Ascending aorta (tissue), 2 donors: ENCODE results near the gene PTPRN2. TPM values are rescaled to one million over a fixed set of nuclear protein-coding genes. Genes with fewer than 3 reads are reported as not detected.
A peak's percentile ranks its signal among the peaks of the same experiment; 100 is the strongest.

Source experiments
- DNase-seq, 2 donors: peaks; one replicate each; pipeline ENCODE4 v3.0.0-alpha.2; 2019; ENCODE audit warnings: low spot score in 2 of 2
- H3K27ac ChIP-seq, 2 donors: fragments of 200-600 bp; sonication (generic); one replicate each; pipeline ENCODE4 v1.5.1; 2016 to 2017; ENCODE audit warnings: mild to moderate bottlenecking in 1 of 2
- H3K27me3 ChIP-seq: fragments of 200-600 bp; sonication (generic); one replicate; pipeline ENCODE4 v1.5.1; 2017
- H3K36me3 ChIP-seq, 2 donors: fragments of 200-600 bp; sonication (generic); one replicate each; pipeline ENCODE4 v1.5.1; 2016
- H3K4me1 ChIP-seq, 2 donors: fragments of 200-600 bp; sonication (generic); one replicate each; pipeline ENCODE4 v1.5.1; 2016 to 2017; ENCODE audit warnings: mild to moderate bottlenecking in 1 of 2
- H3K4me3 ChIP-seq, 2 donors: fragments of 200-600 bp; sonication (generic); one replicate each; pipeline ENCODE4 v1.5.1; 2016 to 2017; ENCODE audit warnings: mild to moderate bottlenecking in 1 of 2
- H3K9me3 ChIP-seq, 2 donors: fragments of 200-600 bp; sonication (generic); one replicate each; pipeline ENCODE4 v1.5.1; 2016
- intact Hi-C: fragments of 100-400 bp; cut with DNase I; formaldehyde crosslinking; loops from one replicate; pipeline ENCODE4 v1.15.1; 2023
- total RNA-seq: library from RNA; depleted of rRNA; stranded (reverse); fragments of >200 nt; gene quantifications from one replicate; pipeline ENCODE4 v1.1.0, GENCODE V29; 2016
- TF ChIP-seq, protein P1 (sequence below), 3 experiments: fragments of 200-600 bp in 2 of 3; fragments of 450-650 bp in 1 of 3; sonication (generic) in 2 of 3; IDR thresholded peaks; one replicate each; pipeline ENCODE4 v1.5.1; 2016 to 2019; ENCODE audit warnings: antibody characterized with exemption in 3 of 3, mild to moderate bottlenecking in 1 of 3, moderate library complexity in 1 of 3

Gene PTPRN2
- total RNA-seq, 1 donor from 2014 or later, result 7.3 TPM

DNA sequence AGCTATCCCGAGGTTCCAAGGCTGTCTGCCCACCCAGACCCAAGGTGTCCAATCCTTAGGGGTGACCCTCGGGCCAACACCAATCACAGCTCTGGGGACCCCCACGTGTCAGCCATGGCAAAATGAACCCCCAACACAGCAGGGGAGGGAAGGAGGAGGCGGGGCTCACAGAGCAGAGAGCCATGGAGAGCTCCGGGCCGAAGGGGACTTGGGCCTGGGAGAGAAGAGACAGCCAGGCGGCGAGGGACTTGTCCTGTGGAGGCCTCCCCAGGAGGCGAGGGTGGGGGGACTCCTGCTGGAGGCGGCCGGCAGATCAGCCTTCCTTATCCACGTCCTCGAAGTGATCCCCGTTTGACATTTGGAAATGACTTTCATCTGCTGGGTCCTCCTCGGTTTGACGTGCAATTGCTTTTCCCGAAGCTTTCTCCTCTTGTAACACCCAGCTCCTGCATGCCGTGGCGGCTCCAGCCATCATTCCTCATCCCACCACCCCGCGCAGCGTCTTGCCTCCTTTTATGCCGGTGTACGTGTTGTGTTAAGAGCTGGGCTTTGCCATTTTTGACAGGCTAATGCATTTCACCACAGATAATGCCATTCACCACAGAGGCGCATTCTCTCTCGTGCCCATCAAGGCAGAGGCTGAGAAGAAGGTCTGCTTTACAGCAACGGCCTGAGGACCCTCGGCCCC is 913.5 kb downstream of the PTPRN2 start:
- Histone ChIP-seq H3K4me1 (no peaks in the 10 kb centered on the region), H3K9me3 (no peaks in the 10 kb centered on the region), H3K27ac (no peak overlapping the region), H3K36me3 (no peaks in the 10 kb centered on the region), H3K27me3 (no peaks in the 10 kb centered on the region), H3K4me3 (no peak overlapping the region)
- intact Hi-C loops, result no loop called here
- TF ChIP-seq, protein P1, sequence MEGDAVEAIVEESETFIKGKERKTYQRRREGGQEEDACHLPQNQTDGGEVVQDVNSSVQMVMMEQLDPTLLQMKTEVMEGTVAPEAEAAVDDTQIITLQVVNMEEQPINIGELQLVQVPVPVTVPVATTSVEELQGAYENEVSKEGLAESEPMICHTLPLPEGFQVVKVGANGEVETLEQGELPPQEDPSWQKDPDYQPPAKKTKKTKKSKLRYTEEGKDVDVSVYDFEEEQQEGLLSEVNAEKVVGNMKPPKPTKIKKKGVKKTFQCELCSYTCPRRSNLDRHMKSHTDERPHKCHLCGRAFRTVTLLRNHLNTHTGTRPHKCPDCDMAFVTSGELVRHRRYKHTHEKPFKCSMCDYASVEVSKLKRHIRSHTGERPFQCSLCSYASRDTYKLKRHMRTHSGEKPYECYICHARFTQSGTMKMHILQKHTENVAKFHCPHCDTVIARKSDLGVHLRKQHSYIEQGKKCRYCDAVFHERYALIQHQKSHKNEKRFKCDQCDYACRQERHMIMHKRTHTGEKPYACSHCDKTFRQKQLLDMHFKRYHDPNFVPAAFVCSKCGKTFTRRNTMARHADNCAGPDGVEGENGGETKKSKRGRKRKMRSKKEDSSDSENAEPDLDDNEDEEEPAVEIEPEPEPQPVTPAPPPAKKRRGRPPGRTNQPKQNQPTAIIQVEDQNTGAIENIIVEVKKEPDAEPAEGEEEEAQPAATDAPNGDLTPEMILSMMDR (IDR thresholded peaks at IDR 0.05), result no peak
- peak in 1 of 2 donors; percentile 52 for DNase-seq

DNA sequence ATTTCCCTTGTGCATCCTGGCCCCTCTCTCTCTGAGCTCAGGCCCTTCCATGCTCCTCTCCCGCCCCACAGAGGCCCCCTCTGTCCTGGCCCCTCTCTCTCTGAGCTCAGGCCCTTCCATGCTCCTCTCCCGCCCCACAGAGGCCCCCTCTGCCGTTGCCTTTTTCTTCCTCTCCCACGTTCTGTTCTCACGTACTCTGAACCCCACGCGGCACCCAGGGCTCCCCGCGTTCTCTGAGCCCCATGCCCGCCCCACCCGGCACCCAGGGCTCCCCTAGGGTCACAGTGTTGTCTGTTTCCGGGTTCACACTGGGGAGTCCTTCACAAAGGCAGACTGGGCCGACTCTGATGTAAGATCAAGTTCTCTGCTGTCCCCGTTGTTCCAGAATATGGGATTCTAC is 914.0 kb downstream of the PTPRN2 start:
- H3K4me3 ChIP-seq, result no peak overlapping the region
- H3K27ac ChIP-seq, result no peak overlapping the region
- H3K27me3 ChIP-seq, result no peaks in the 10 kb centered on the region
- TF ChIP-seq, protein P1 (IDR thresholded peaks at IDR 0.05), result no peak
- peak in 1 of 2 donors; percentile 42 for DNase-seq
- no peaks in the 10 kb centered on the region for H3K9me3 ChIP-seq
- no peaks in the 10 kb centered on the region for H3K36me3 ChIP-seq
- intact Hi-C loops, result no loop called here
- no peaks in the 10 kb centered on the region for H3K4me1 ChIP-seq

DNA sequence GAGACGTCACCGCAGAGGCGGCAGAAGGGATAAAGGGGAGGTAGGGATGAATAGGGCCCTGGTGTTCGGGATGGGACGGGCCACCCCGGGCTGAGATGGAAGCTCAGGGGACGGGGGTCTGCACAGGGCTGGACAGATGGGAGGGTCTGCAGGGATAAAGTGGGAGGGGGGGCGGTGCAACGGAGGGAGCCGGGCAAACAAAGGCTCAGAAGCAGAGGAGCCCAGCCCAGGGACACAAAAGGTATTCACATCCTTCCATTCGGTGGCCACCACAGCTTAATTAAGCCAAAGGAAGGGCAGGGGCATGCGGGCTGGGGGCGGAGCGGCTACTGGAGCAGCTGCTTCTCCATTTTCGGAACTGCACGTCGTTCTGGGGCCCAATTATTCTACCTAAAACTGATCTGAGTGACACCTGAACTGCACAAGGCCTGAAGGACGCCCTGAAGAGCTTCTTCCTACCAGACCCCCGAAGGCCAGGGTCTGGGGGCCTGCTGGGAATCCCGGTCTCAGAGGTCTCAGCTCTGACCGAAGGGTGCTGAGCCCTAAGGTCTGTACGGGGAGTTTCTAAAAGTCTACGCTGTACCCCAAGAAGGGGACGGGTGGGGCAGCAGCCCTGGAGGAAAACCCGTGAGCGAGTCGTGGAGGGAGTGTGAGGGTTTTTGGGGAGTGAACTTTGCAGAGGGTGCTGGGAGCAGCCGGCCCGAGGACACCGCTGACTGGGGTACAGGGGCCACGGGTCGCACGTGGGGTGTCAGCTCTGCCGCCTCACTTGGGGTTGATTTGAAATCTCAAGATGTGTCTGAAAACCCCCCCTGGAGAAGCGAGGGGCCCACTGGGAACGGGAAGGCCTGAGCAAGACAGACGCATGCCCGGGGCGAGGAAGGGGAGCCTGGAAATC is 916.0 kb downstream of the PTPRN2 start:
- Histone ChIP-seq H3K36me3 (no peaks in the 10 kb centered on the region), H3K27me3 (no peaks in the 10 kb centered on the region), H3K4me1 (no peaks in the 10 kb centered on the region), H3K9me3 (no peaks in the 10 kb centered on the region), H3K4me3 (no peak overlapping the region), H3K27ac (no peak overlapping the region)
- intact Hi-C loops, result no loop called here
- TF ChIP-seq, protein P1 (IDR thresholded peaks at IDR 0.05), result no peak
- DNase-seq, result peak in 1 of 2 donors; percentile 59

DNA sequence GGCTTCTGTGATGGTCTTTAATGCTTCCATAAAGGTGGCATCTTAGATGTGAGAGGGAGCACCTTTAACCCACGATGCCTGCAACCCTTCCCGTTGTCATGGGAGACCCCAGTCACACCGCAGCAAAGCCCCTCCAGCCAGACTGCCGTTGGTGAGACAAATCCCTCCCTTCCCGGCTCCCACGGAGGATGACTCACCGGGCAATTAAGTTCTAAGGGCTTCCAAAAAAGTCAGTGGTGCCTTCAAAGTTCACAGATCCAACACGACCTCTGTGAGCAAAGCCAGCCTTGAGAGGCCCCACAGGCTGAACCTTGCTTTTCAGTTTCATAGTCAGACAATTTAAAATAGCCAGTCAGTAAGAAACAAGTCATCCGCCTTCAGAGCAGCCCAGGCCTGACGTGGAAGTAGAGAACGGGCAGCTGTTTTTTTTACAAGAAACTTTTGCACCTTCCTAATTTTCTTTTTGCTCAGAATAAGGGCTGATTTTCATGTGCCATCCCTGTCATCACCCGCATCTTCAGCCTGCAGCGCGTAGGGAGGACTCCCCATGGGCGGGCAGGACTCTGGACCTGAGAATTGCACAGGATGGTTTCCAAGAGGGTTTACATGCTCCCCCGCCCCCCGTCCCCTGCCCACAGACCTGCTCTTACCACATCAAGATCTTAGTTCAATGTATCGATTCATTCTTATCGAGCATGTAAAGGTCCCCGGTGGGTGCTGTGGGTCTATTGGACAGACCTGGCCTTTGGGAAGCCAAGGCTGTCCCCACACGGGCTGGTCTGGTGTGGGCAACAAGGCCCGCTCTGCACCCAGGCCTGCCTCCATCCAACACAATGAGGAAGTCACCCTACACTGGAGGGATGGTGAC is 916.9 kb downstream of the PTPRN2 start:
- intact Hi-C loops, result no loop called here
- DNase-seq, result no peak

More for the DNA sequence above, 916.9 kb downstream of the PTPRN2 start:
- Histone ChIP-seq H3K4me3 (no peak overlapping the region), H3K27me3 (no peaks in the 10 kb centered on the region), H3K4me1 (no peaks in the 10 kb centered on the region), H3K9me3 (no peaks in the 10 kb centered on the region), H3K27ac (no peak overlapping the region), H3K36me3 (no peaks in the 10 kb centered on the region)
- TF ChIP-seq, protein P1 (IDR thresholded peaks at IDR 0.05), result no peak
